Right atrium auricular region (tissue), 2 donors: ENCODE data around the gene MRPL16. TPM values are rescaled to one million over a fixed set of nuclear protein-coding genes. Genes with fewer than 3 reads are reported as not detected.

Experiments used
- DNase-seq: peaks from one replicate; pipeline ENCODE4 v3.0.0-alpha.2; 2019; ENCODE audit warnings: low spot score
- H3K27ac ChIP-seq, 2 donors: fragments of 200-600 bp; sonication (generic); 1 replicate in 1 of 2; 2 replicates in 1 of 2; pipeline ENCODE4 v1.5.1; 2016 to 2019
- H3K27me3 ChIP-seq, 2 donors: fragments of 200-600 bp; sonication (generic); one replicate each; pipeline versions ENCODE4 v1.5.1 to v1.6.0; 2017 to 2019
- H3K36me3 ChIP-seq: fragments of 200-600 bp; sonication (generic); one replicate; pipeline ENCODE4 v1.5.1; 2016
- H3K4me1 ChIP-seq, 2 donors: fragments of 200-600 bp; sonication (generic); one replicate each; pipeline versions ENCODE4 v1.5.1 to v1.6.0; 2017 to 2019
- H3K4me3 ChIP-seq, 2 donors: fragments of 200-600 bp; sonication (generic); 1 replicate in 1 of 2; 2 replicates in 1 of 2; pipeline ENCODE4 v1.5.1; 2017 to 2019; ENCODE audit warnings: mild to moderate bottlenecking in 1 of 2, moderate library complexity in 1 of 2
- H3K9me3 ChIP-seq, 2 donors: fragments of 200-600 bp; sonication (generic); one replicate each; pipeline ENCODE4 v1.5.1; 2019
- total RNA-seq, 2 donors: library from RNA; depleted of rRNA; stranded (reverse); fragments of >200 nt; gene quantifications; one replicate each; pipeline ENCODE4 v1.1.0, GENCODE V29; 2016
- TF ChIP-seq, protein P1 (sequence below), 2 donors: fragments of 200-600 bp; sonication (generic); IDR thresholded peaks; one replicate each; pipeline ENCODE4 v1.5.1; 2019; ENCODE audit warnings: antibody characterized with exemption in 2 of 2

MRPL16 gene
- total RNA-seq, 2 donors from 2014 or later = 41.9 to 78.5 TPM

DNA sequence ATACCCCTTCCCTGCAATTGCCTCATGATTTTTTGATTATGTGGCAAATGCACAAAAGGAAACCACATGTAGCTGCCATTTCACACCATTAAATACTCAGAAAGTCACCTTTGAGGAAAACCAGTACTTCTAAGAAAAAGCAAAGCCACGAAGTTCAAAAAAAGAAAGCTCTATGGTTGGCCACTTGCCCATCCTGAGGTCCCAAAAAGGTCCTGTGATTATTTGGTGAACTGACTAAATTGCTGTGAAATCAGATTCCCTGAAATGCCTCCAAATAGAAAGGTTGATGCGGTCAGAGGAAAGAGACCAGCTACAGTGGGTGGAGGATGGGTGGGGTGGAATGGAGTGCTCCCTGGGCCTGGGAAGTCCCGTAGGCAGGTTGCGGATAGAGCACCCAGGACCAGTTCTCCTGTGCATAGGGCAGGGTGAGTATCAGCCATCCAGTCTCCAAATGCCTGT lies 26.9 kb downstream of the MRPL16 start:
- TF ChIP-seq, protein P1, sequence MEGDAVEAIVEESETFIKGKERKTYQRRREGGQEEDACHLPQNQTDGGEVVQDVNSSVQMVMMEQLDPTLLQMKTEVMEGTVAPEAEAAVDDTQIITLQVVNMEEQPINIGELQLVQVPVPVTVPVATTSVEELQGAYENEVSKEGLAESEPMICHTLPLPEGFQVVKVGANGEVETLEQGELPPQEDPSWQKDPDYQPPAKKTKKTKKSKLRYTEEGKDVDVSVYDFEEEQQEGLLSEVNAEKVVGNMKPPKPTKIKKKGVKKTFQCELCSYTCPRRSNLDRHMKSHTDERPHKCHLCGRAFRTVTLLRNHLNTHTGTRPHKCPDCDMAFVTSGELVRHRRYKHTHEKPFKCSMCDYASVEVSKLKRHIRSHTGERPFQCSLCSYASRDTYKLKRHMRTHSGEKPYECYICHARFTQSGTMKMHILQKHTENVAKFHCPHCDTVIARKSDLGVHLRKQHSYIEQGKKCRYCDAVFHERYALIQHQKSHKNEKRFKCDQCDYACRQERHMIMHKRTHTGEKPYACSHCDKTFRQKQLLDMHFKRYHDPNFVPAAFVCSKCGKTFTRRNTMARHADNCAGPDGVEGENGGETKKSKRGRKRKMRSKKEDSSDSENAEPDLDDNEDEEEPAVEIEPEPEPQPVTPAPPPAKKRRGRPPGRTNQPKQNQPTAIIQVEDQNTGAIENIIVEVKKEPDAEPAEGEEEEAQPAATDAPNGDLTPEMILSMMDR (IDR thresholded peaks at IDR 0.05) = no peak
- H3K9me3 ChIP-seq = no peaks in the 10 kb centered on the region
- H3K4me1 ChIP-seq = peaks cover 0 to 14% of the 10 kb centered on the region in 2 donors
- no peak for DNase-seq
- peaks cover 4% of the 10 kb centered on the region for H3K36me3 ChIP-seq
- no peak overlapping the region for H3K27ac ChIP-seq
- H3K4me3 ChIP-seq = no peak overlapping the region
- no peaks in the 10 kb centered on the region for H3K27me3 ChIP-seq

DNA sequence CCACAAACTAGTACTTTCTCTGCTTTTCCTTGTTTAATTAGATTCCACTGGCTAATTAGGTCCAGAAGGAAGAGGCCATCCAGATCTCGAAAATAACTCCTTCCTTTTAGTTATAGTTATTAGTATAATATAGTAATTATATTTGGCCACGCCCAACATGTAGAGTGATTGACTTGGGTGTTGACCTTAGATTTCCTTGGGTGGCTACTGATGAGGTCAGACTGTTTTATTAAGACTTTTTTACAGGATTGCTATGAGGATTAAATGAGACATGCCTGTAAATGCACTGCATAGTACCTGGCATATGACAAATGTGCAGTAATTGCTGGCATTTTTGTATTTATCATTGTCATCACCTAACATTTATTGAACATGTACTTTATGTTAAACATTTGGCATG lies 28.5 kb downstream of the MRPL16 start:
- Histone ChIP-seq H3K27me3 (no peaks in the 10 kb centered on the region), H3K4me1 (peaks cover 0 to 16% of the 10 kb centered on the region in 2 donors), H3K36me3 (no peaks in the 10 kb centered on the region), H3K27ac (no peak overlapping the region), H3K9me3 (no peaks in the 10 kb centered on the region), H3K4me3 (no peak overlapping the region)
- TF ChIP-seq, protein P1 (IDR thresholded peaks at IDR 0.05) = no peak
- no peak for DNase-seq

DNA sequence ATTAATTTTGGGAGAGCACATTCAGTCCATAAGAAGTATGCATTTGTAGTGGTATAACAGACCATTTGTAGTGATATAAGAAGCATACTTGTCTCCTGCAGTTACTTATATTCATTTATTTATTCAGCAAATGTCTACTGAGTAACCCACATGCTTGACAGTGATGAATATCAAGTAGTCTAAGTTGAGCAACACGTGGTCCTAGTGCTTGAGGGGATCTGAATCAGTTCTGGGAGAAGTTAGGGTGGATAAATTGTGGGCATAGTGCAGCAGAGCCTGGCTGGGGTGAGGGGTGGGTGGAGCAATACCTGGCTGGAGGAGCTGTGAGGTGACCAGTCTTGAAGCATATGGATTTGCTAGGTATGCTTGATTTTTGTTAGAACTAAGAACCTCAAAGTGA lies 31.1 kb downstream of the MRPL16 start:
- Histone ChIP-seq H3K9me3 (no peaks in the 10 kb centered on the region), H3K27me3 (no peaks in the 10 kb centered on the region), H3K36me3 (peaks cover under 1% of the 10 kb centered on the region), H3K4me1 (peaks cover 0 to 8% of the 10 kb centered on the region in 2 donors), H3K27ac (no peak overlapping the region), H3K4me3 (no peak overlapping the region)
- TF ChIP-seq, protein P1 (IDR thresholded peaks at IDR 0.05) = no peak
- DNase-seq = no peak

DNA sequence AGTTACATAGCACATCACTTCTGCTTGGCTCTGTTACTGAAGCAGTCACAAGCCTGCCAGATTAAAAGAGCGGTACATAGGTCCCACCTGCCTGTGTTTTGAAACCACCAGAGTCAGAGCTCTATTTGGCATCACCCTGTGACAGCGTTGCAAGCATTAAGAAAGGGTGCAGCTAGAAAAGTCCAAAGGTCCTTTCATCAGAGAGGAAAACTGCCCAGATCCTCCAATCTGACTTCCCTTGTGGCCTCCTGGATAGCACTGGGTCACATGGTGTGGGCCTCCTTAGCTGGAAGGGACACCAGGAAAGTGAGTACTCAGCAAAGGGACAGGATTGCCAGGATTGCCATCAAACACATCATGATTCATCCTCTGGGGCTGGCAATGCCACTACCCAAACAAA lies 32.5 kb downstream of the MRPL16 start:
- TF ChIP-seq, protein P1 (IDR thresholded peaks at IDR 0.05) = no peak
- H3K9me3 ChIP-seq = no peaks in the 10 kb centered on the region
- H3K4me3 ChIP-seq = no peak overlapping the region
- peaks cover 8% of the 10 kb centered on the region for H3K36me3 ChIP-seq
- no peaks in the 10 kb centered on the region for H3K27me3 ChIP-seq
- DNase-seq = no peak
- H3K4me1 ChIP-seq = peaks cover 0 to 8% of the 10 kb centered on the region in 2 donors
- no peak overlapping the region for H3K27ac ChIP-seq

DNA sequence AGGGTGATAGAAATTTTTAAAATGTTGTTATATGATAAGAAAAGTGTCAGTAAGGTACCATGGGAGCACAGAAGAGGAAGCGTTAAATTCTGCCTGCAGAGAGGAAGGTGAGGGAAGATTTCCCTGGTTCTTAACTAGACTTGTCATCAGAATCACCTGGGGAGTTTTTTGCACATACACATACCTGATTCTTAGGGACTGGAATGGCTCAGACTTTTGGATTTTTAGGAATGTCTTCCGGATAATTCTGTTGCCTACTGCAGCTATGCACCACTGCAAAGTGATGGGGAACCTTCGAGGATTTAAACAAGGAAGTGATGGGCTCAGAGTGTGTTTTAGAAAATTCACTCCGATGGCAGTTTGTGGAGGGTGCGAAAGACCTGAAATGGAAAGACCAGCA lies 33.5 kb downstream of the MRPL16 start:
- Histone ChIP-seq H3K4me3 (no peak overlapping the region), H3K36me3 (peaks cover 8% of the 10 kb centered on the region)
- TF ChIP-seq, protein P1 (IDR thresholded peaks at IDR 0.05) = no peak

More for the DNA sequence above, 33.5 kb downstream of the MRPL16 start:
- Histone ChIP-seq H3K4me1 (peaks cover 0 to 9% of the 10 kb centered on the region in 2 donors), H3K27ac (no peak overlapping the region), H3K9me3 (no peaks in the 10 kb centered on the region), H3K27me3 (no peaks in the 10 kb centered on the region)
- DNase-seq = no peak
